ENCODE measurements around the gene RAB3GAP1.
"Not testable (repeated sequence)": the region's sequence is repeated elsewhere in the genome, so short reads cannot be mapped to it uniquely, and the experiment has no call there.

The RAB3GAP1 gene

GRCh38 chr2:135105513-135106316 lies 53.6 kb downstream of the RAB3GAP1 start:
- not testable (repeated sequence) for DNase-seq

GRCh38 chr2:135113322-135113721 lies 61.2 kb downstream of the RAB3GAP1 start:
- DNase-seq, result no peak

GRCh38 chr2:135119582-135119981 lies 67.5 kb downstream of the RAB3GAP1 start:
- DNase-seq, result no peak

- DNase-seq, result no peak
Observed at GRCh38 chr2:135121016-135121657, 69.0 kb downstream of the RAB3GAP1 start.

GRCh38 chr2:135121658-135122039 lies 69.6 kb downstream of the RAB3GAP1 start:
- not testable (repeated sequence) for DNase-seq

GRCh38 chr2:135124924-135125886 lies 73.1 kb downstream of the RAB3GAP1 start:
- DNase-seq, result no peak

- no peak for DNase-seq
Observed at GRCh38 chr2:135125940-135126339, 73.8 kb downstream of the RAB3GAP1 start.

- DNase-seq, result no peak
Observed at GRCh38 chr2:135130751-135131150, 78.7 kb downstream of the RAB3GAP1 start.

GRCh38 chr2:135132314-135132713 lies 80.2 kb downstream of the RAB3GAP1 start:
- DNase-seq, result no peak

- DNase-seq, result no peak
Observed at GRCh38 chr2:135140606-135141005, 88.5 kb downstream of the RAB3GAP1 start.

- no peak for DNase-seq
Observed at GRCh38 chr2:135142323-135142722, 90.2 kb downstream of the RAB3GAP1 start.

GRCh38 chr2:135144343-135144742 lies 92.3 kb downstream of the RAB3GAP1 start:
- no peak for DNase-seq

GRCh38 chr2:135149251-135149650 lies 97.2 kb downstream of the RAB3GAP1 start:
- DNase-seq, result no peak

GRCh38 chr2:135150725-135151124 lies 98.6 kb downstream of the RAB3GAP1 start:
- DNase-seq, result no peak

GRCh38 chr2:135151615-135152014 lies 99.5 kb downstream of the RAB3GAP1 start:
- DNase-seq, result no peak

GRCh38 chr2:135152361-135152760 lies 100.3 kb downstream of the RAB3GAP1 start:
- no peak for DNase-seq

- DNase-seq, result no peak
Observed at GRCh38 chr2:135154962-135155361, 102.9 kb downstream of the RAB3GAP1 start.

GRCh38 chr2:135157856-135158255 lies 105.8 kb downstream of the RAB3GAP1 start:
- no peak for DNase-seq

GRCh38 chr2:135159191-135159590 lies 107.1 kb downstream of the RAB3GAP1 start:
- no peak for DNase-seq

GRCh38 chr2:135162377-135162776 lies 110.3 kb downstream of the RAB3GAP1 start:
- DNase-seq, result no peak

GRCh38 chr2:135162786-135163185 lies 110.7 kb downstream of the RAB3GAP1 start:
- no peak for DNase-seq

GRCh38 chr2:135163306-135163705 lies 111.2 kb downstream of the RAB3GAP1 start:
- no peak for DNase-seq

- no peak for DNase-seq
Observed at GRCh38 chr2:135163901-135164300, 111.8 kb downstream of the RAB3GAP1 start.
